GM18519 (cell line): ENCODE measurements around the gene AOC3.
"Not testable (repeated sequence)": the region's sequence is repeated elsewhere in the genome, so short reads cannot be mapped to it uniquely, and the experiment has no call there.

Experiments
- ATAC-seq: cut with Tn5 transposase; IDR thresholded peaks from one replicate; pipeline ENCODE4 v1.9.1; 2021; ENCODE audit warnings: mild to moderate bottlenecking, moderate library complexity; ENCODE audit not compliant: unreplicated experiment, low FRiP score

Gene AOC3

GRCh38 chr17:42865638-42866094, 14.7 kb downstream of the AOC3 start:
- ATAC-seq = no peak

GRCh38 chr17:42866216-42866615, 15.2 kb downstream of the AOC3 start:
- no peak for ATAC-seq

- no peak for ATAC-seq
These were observed 15.9 kb downstream of the AOC3 start for GRCh38 chr17:42866631-42867575.

GRCh38 chr17:42867694-42868261, 16.8 kb downstream of the AOC3 start:
- not testable (repeated sequence) for ATAC-seq

- ATAC-seq = no peak
These were observed 17.3 kb downstream of the AOC3 start for GRCh38 chr17:42868338-42868737.

GRCh38 chr17:42871647-42872046, 20.6 kb downstream of the AOC3 start:
- no peak for ATAC-seq

GRCh38 chr17:42872251-42872965, 21.4 kb downstream of the AOC3 start:
- ATAC-seq = no peak

GRCh38 chr17:42873315-42873714, 22.3 kb downstream of the AOC3 start:
- ATAC-seq = no peak

GRCh38 chr17:42873932-42874695, 23.1 kb downstream of the AOC3 start:
- not testable (repeated sequence) for ATAC-seq

- no peak for ATAC-seq
These were observed 26.0 kb downstream of the AOC3 start for GRCh38 chr17:42877037-42877436.

GRCh38 chr17:42878123-42878880, 27.3 kb downstream of the AOC3 start:
- ATAC-seq = no peak

- no peak for ATAC-seq
These were observed 28.1 kb downstream of the AOC3 start for GRCh38 chr17:42878924-42879595.

GRCh38 chr17:42879596-42879985, 28.6 kb downstream of the AOC3 start:
- ATAC-seq = no peak

GRCh38 chr17:42880776-42881310, 29.8 kb downstream of the AOC3 start:
- ATAC-seq = no peak

- not testable (repeated sequence) for ATAC-seq
These were observed 30.7 kb downstream of the AOC3 start for GRCh38 chr17:42881706-42882105.

- ATAC-seq = no peak
These were observed 31.2 kb downstream of the AOC3 start for GRCh38 chr17:42882166-42882565.

GRCh38 chr17:42883802-42884558, 33.0 kb downstream of the AOC3 start:
- ATAC-seq = no peak

- not testable (repeated sequence) for ATAC-seq
These were observed 34.8 kb downstream of the AOC3 start for GRCh38 chr17:42885806-42886205.
